KG1 (cell line): ENCODE data around the gene CLEC16A.
A peak's percentile ranks its signal among the peaks of the same experiment; 100 is the strongest.

Experiments
- DNase-seq: peaks from one replicate; lab custom pipeline; 2025; lab: John Stamatoyannopoulos, UW

Gene CLEC16A

GRCh38 chr16:11141409-11142260 is 197.3 kb downstream of the CLEC16A start:
- no peak for DNase-seq

- no peak for DNase-seq
Observed at GRCh38 chr16:11142261-11142630, 197.9 kb downstream of the CLEC16A start.

GRCh38 chr16:11142951-11143350 is 198.6 kb downstream of the CLEC16A start:
- DNase-seq, result no peak

GRCh38 chr16:11143372-11144035 is 199.1 kb downstream of the CLEC16A start:
- no peak for DNase-seq

- DNase-seq, result no peak
Observed at GRCh38 chr16:11144122-11144521, 199.8 kb downstream of the CLEC16A start.

- DNase-seq, result no peak
Observed at GRCh38 chr16:11145173-11145818, 200.9 kb downstream of the CLEC16A start.

- no peak for DNase-seq
Observed at GRCh38 chr16:11145819-11146211, 201.5 kb downstream of the CLEC16A start.

- DNase-seq, result no peak
Observed at GRCh38 chr16:11147033-11147753, 202.8 kb downstream of the CLEC16A start.

GRCh38 chr16:11147754-11148444 is 203.5 kb downstream of the CLEC16A start:
- no peak for DNase-seq

- no peak for DNase-seq
Observed at GRCh38 chr16:11149011-11149616, 204.8 kb downstream of the CLEC16A start.

- no peak for DNase-seq
Observed at GRCh38 chr16:11150190-11150589, 205.8 kb downstream of the CLEC16A start.

GRCh38 chr16:11151156-11151884 is 207.0 kb downstream of the CLEC16A start:
- DNase-seq, result no peak

- no peak for DNase-seq
Observed at GRCh38 chr16:11151885-11152629, 207.7 kb downstream of the CLEC16A start.

GRCh38 chr16:11152677-11153331 is 208.4 kb downstream of the CLEC16A start:
- peak; percentile 10 for DNase-seq

GRCh38 chr16:11155284-11155806 is 211.0 kb downstream of the CLEC16A start:
- DNase-seq, result no peak

GRCh38 chr16:11156401-11156800 is 212.0 kb downstream of the CLEC16A start:
- DNase-seq, result no peak

- DNase-seq, result no peak
Observed at GRCh38 chr16:11157143-11157542, 212.8 kb downstream of the CLEC16A start.

- DNase-seq, result no peak
Observed at GRCh38 chr16:11158018-11158417, 213.7 kb downstream of the CLEC16A start.

GRCh38 chr16:11159282-11159681 is 214.9 kb downstream of the CLEC16A start:
- DNase-seq, result no peak
